ENCODE measurements around the gene PATJ.

DNA sequence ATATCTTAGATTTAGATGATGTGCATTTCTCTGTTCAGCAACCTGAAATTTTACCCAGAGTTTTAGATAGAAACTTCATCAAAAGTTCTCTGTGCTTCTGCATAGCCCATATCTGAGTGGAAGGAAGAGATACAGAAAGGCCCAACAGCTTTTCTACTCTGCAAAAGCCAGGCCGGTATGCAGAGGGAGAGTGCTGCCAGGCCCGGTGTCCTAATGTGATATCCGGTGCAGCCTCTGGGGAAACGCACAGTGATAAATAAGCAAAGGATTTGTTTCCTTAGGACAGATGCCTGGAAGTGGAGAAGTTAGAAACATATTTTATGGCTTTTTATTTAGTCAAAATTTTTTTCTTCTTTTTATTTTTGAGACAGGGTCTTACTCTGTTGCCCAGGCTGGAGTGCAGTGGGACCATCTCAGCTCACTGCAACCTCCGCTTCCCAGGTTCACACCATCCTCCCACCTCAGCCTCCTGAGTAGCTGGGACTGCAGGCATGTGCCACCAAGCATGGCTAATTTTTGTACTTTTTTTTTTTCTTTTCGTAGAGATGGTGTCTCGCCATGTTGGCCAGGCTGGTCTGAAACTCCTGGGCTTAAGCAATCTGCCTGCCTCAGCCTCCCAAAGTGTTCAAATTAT lies 145.8 kb downstream of the PATJ start:
- TF ChIP-seq POLR2AphosphoS5 (IDR thresholded peaks at IDR 0.05) = no peak
- TF ChIP-seq, protein P1, sequence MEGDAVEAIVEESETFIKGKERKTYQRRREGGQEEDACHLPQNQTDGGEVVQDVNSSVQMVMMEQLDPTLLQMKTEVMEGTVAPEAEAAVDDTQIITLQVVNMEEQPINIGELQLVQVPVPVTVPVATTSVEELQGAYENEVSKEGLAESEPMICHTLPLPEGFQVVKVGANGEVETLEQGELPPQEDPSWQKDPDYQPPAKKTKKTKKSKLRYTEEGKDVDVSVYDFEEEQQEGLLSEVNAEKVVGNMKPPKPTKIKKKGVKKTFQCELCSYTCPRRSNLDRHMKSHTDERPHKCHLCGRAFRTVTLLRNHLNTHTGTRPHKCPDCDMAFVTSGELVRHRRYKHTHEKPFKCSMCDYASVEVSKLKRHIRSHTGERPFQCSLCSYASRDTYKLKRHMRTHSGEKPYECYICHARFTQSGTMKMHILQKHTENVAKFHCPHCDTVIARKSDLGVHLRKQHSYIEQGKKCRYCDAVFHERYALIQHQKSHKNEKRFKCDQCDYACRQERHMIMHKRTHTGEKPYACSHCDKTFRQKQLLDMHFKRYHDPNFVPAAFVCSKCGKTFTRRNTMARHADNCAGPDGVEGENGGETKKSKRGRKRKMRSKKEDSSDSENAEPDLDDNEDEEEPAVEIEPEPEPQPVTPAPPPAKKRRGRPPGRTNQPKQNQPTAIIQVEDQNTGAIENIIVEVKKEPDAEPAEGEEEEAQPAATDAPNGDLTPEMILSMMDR (IDR thresholded peaks at IDR 0.05) = no peak
